ENCODE results near the gene PCSK5.

GRCh38 chr9:76370396-76371023 lies 480.0 kb downstream of the PCSK5 start:
- TF ChIP-seq, protein P1, sequence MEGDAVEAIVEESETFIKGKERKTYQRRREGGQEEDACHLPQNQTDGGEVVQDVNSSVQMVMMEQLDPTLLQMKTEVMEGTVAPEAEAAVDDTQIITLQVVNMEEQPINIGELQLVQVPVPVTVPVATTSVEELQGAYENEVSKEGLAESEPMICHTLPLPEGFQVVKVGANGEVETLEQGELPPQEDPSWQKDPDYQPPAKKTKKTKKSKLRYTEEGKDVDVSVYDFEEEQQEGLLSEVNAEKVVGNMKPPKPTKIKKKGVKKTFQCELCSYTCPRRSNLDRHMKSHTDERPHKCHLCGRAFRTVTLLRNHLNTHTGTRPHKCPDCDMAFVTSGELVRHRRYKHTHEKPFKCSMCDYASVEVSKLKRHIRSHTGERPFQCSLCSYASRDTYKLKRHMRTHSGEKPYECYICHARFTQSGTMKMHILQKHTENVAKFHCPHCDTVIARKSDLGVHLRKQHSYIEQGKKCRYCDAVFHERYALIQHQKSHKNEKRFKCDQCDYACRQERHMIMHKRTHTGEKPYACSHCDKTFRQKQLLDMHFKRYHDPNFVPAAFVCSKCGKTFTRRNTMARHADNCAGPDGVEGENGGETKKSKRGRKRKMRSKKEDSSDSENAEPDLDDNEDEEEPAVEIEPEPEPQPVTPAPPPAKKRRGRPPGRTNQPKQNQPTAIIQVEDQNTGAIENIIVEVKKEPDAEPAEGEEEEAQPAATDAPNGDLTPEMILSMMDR (IDR thresholded peaks at IDR 0.05) = no peak
- TF ChIP-seq POLR2A (IDR thresholded peaks at IDR 0.05) = no peak

All from adrenal gland (tissue), 5 donors.